ENCODE results near the gene MINDY1.

The MINDY1 gene

DNA sequence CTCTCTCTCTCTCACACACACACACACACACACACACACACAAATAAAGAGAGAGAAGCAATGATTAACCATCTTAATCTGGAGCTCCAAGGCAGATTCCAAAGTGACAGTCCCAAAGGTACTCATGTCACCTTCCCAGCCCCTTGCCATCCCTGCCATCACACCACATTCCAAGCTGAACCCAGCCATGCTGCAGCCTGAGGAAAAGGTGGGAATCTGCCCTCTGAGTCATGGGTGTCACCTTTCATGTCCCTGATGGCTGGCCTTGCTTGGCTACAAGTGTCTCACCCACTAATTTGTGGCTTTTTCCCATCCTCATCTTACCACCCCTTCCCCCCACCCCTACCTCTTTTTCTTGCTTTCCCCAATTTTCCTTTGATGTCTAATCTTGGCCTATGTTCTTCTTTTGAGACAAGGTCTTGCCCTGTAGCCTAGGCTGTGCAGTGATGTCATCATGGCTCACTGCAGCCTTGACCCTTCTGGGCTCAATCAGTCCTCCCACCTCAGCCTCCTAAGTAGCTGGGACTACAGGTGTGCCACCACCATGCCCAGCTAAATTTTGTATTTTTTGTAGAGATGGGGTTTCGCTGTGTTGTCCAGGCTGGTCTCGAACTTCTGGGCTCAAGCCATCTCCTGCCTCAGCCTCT lies 21.4 kb downstream of the MINDY1 start:
- no peak for DNase-seq

DNA sequence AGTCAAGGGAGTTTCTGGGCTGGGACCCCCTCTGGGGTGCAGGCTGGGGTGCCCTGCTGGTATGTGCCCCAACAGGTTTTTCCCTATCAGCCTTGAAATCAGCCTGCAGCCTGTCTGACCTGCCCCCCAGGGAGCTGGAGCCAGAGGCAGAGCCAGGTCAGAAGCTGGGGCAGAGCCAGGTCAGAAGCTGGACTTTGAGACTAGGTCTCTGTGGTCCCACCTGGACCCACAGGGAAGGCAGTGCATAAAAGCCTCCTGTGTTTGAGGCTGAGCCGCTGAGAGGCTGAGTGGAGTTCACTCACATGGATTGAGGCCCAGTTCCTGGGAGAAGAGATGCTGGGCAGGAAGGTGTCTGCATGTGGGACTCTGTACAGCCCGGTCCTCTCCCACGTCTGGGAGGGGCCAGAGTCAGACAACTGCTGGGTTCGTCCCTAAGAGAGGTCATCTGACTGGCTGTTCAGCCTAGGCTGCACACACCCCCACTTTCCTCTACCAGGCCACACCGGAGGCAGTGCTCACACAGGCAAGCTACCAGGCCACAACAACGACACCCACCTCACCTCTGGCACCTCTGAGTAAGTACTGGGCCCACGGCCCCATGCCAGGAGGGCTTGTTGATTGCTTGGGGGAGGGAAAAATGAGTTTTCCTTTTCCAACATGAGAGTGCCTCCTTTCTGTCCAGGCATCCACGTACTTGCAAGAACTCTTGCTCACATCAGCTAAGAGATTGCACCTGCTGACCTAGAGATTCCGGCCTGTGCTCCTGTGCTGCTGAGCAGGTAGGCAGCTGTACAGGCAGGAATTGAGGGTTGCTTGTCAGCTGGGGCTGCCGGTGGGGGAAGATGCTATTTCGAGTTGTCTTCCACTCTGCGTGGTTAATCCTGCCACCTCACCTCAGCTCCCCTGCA lies 24.6 kb downstream of the MINDY1 start, which contains the start of gene ANXA9:
Gene ANXA9, plus strand, starts transcription at position 488 of the 908 bp plus-strand sequence. CDS start 814 bp downstream, outside the sequence.
- DNase-seq = no peak

DNA sequence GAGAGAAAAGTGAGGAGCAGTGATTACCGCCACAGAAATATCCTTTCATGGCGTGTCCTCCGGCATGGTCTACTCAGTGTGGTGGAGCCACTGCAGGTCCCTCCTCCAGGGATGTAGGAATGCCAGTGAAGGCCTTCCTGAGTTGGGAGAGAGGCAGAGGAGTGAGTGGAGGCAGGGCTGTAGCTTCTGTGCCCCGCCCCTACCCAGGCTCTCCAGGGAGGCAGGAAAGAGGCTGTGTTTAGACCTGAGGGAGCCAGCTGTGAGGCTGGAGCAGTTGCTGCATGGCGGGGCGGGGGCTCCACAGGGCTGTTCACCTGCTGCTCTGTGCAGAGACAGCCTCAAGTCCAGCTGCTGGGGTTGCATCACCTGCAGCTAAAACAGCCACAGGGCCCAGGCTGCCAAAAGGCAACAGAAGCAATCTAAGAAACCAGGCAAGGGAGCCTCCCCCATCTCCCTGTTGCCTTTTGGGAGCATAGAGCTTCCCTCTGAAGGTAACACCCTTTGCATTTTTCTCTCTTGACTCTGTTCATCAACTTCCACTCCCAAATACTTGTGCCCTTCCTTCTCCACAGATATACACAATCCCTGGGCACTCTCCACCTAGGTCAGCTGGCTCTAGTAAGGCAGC lies 25.4 kb downstream of the MINDY1 start:
- DNase-seq = no peak

DNA sequence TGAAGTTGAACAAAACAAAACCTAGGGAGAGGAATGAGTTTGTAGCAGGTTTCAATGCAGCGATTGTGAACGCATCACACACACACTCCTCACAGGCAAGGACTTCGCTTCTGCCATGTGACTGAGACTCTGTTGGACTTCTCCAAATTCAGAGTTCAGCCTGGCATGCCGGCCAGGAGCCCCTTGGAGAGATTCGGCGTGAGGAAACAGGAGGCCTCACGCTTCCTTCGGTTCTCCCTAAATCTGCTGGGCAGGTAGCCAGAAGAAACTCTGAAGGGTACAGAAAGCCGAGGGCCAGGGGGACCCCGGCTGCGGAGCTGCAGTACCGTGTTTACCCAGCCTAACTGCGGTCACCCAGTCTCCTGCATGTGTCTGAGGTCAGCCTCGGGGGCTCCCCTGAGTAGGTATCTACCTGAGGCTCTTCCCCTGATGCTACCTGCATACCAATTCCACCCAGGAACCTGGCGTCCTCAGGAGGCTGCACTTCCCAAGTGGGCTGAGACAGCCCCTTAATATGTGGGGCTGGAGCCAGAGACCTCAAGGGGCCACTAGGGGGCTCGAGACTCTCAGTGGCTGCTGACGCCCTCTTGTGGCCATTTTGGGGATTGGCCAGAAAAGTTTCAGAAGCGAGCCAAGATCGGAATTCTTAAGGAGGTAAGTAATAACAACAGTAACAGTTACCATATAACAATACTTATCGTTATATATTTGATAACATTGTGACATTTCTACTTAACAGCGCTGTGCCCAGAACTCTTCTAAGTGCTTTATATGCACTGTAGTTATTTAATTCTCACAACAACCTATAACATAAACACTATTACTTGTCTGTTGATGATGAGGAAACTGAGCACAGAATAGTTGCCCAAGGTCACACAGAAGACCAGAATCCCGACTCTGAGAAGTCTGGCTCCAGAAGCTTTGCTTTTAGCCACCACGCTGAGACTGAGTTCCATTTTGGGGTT lies 27.3 kb downstream of the MINDY1 start:
- peak; percentile 60 to 84 (median 80) for DNase-seq

DNA sequence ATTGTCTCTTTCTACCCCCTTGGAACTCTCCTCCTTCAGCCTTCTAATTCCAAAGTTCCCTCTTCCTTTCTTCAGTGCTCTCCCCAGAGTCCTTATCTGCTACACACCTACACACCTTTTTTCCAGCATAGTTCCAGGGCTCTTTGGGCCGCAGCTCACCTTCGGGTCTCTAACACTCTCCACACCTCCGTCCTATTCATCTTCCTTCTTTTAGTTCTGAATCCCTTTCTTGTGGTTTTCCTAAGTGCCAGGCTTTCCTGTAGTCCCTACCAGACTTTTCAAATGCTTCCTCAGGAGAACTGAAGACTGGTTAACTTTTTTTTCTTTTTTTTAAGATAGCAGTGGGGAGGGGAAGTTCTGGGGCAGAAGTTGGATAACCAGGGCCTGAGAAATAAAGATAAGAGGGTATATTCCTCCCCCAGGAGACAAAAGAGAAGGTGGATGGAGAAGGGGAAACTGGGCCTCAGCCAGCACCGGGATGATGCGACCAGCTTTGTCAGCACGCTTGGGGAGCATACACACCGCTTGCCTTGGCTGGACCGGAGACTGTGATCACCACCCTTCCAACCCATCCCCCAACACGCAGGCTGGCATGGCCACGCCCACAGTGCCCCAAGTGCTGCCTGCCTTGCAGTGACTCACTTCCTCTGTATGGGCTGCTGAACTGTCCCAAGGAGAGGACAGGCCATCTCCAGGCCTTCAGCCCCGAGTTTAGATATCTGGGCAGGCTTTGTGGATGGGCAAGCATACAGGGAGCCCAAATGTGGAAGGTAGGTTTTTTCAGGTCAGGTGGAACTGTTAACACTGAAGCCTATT lies 29.6 kb downstream of the MINDY1 start:
- DNase-seq = peak; percentile 31 to 89 (median 58)

DNA sequence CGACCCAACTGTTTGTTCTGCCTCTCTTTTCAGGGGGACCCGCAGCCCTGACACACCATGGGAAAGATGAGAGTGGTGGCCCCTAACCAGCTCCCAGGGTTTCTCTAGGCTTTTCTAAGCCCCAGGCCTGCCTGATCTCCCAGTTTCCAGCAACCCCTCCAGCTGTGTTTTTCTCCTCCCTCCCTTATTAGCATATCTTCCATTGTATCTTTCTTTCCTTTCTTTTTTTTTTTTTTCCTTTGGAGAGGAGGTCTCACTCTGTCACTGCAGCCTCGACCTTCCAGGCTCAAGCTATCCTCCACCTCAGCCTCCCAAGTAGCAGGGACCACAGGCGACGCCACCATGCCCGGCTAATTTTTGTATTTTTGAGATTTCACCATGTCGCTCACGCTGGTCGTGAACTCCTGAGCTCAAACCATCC lies 30.3 kb downstream of the MINDY1 start:
- DNase-seq = no peak

DNA sequence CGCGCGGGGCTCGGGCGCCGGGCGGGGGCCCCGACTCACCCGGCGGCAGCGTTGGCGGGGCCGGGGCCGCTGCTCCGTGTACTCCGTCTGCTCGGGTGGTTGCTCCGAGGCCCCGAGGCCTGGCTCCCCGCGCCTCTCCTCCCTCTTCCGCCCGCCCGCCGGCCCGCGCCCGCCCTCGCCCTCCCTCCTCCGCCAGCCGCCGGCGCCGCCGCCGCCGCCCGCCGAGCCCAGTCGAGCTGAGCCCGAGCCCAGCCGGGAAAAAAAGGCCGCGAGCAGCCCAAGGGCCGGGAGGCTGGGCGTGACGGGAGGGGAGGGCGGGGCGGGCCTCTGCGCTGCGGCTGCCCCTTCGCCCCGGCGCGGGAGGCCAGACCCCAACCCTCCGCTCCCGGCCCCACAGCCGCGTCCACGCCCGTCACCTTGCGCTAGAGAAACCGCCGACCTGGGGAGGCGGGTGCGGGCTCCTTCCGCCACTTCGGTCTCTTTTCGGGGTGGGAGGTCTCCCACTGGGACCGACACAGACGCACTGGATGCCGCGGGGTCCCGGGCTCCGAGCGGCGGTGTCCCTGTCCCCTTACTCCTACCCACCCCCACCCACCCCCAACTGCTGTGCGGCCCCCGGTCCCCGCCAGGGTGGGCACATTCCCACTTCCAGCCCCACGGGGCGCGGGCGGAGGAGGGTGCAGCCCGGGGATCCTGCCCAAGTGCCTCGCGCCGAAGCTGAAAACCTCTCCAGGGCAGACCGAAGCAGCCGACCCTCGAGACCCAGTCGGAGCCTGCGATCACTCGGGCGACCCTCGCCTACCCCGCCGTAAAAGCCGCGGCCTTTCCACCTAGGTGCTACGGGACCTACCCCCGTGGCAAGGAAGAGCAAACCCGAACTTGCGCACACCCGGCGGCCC lies 31.9 kb downstream of the MINDY1 start, which contains the start of gene CERS2:
Gene CERS2, minus strand, starts transcription at position 256 of the 899 bp plus-strand sequence. CDS start 5,745 bp downstream, outside the sequence.
- peak; percentile 55 to 84 (median 75) for DNase-seq

DNA sequence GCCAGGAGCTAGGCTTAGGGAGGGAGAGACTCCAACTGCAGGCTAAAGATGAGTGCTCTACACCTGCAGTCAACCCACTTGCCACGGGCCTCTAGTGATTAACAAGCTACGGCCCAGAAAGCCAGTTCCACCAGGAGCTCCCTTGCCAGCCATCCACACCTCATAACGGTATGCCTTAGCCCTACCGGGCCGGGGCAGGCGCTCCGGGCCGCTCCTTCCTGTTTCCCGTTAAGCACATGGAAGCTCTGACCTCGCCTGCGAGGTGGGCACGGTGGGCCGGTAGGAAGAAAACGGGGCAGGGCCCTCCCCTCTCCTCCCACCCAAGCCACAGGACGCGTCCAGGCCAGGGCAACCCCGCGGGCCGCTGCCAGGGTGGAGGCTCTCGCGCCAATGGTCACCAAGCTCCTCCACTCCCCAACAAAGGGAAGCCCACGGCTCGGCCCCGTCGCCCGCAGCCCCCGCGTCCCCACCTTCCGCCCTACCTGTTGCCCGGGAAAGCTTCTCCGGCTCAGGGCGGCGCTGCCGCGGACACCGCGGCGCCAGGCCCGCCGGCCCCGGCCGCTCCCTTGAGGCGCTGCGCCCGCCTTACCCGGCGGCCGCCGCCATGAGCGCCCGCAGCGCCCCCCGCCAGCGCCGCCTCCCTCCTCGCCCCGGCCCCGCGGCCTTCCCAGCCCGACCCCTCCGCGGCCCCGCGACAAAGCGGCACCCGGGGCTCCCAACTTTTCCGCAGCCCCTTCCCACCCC lies 32.7 kb downstream of the MINDY1 start:
- peak; percentile 11 to 55 (median 15) for DNase-seq

DNA sequence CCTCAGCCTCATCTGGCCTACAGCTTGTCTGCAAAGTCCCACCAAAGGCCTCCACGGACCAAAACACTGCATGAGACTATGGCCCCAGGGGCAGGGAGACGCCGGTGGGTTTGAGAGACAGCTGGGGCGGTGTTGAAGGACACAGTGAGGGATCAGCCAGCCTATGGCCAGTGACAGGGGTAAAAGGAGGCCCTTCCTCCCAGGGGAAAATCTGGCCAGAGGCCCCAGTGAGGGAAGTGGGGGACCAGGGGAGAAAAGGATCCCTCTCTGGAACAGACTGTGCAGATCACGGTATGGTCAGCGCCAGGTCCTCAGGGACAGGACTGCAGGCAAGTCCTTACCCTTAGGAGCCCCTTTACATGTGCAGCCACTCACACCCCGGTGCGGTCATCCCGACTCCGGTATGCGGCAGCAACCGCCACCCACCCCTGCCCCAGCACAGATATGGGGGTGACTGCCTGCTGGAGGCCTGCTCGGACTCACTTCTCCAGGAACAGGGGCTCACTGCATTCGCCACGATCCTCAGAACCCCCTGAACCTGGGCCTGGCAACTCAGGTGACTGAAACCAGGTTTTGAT lies 33.4 kb downstream of the MINDY1 start:
- no peak for DNase-seq

DNA sequence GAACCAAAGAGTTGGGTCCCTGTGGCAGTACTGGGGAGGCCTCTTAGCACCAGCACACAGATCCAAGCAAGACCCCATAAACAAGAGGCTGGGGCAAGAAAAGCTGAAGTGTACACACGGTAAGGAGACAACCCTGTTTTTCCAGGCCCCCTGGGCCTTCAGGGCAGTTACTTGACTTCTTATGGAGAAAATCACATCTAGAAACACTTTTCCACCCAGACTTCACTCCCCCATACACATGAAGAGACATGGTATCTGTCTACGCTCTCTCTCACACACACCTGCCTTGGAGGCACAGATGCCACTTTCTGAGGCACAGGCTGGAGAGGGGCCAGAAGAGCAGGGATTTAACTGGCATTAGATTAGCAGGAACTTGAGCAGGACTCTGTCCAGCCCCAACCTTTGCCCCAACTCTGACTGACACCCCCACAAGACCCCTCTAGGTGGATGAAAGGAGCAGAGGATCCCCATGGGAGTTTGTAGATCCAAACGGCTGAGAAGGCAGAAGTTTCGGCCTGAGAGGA lies 34.2 kb downstream of the MINDY1 start:
- DNase-seq = no peak

DNA sequence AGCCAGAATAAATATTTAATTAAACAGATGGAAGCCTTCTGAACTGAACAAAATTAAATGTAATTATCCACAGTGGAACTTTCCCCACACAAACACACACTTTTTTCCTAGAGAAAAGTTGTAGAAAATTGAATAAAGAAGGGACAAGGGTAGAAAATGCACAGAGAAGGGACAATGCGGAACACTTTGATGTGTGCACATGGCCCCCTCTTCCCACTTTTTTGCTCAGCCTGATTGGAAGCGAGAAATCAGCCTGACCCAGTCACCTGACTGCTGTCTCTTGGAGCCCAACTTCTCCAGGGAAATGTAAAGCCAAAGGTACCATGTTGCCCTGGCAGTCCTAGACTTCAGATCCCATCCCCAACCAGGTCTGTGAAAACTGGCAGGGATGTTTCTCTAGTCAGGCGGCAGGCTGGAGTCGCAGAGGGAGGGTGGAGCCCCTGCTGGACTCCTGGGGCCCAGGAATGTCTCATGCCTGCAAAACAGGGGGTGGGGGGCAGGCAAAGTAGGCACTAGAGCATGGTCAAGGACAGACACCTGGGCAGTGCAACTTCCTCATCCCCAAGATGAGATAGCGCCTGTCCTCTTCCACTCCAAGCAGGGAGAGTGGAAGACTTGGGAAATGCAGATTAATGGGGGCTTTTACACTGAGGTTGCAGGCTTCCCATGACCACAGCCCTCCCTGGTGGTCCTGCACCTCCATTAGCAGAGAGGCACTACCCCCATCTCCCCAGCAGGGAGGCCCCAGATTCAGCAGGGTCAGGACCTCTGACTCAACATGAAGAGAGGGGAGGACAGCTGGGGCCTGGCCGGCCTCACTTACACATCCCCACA lies 34.9 kb downstream of the MINDY1 start:
- no peak for DNase-seq

DNA sequence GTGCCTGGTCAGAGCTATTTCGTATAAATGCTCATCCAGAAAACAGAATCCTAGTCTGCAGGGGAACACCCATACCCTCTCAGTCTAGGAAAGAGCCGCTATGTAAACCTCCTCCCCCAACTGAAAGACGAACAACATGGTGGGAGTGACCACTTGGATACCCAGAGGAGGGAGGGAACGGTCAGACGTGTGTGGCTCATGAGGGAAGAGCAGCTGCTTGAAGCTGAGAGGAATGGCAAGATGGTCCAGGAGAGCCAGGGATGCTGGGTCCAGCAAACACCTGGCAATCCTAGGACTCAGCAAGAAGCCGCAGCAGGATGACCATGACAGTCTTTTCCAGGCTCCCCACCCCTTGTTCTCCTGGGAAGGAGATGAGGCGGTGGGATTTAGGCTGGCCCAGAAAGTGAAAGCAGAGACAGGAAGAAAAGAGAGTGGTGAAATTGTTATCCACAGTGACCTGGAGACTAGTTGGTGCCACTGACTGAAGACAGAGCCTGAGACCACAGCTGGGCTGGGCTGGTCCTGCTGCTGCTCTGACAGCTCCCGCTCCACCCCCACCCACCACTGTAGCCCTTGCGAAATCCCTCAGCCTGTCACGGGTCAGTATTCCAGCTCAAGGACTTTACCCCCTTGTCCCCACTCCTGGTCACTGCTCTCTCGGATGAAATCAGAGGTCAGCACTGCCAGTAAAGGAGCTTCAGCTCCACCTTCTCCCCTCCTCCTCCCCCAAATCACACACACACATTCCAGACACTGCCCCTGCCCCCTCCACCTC lies 35.7 kb downstream of the MINDY1 start:
- DNase-seq = no peak

DNA sequence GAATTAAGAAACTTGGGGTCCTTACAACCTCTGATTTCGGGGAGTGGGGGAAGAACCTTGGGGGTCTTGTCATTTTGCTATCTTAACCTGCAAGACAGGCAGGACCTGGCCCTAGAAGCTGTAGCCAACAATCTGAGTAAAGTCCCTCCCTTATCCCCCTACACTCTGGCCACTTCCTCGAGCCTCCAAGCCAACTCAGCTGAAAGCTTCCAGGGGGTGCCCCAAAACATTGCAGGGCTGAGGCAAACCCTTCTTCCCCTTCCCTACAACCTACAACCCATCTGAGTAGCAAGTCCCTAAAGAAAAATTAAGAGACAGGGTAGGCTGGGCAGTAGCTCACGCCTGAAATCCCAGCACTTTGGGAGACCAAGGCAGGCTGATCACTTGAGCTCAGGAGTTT lies 37.1 kb downstream of the MINDY1 start:
- no peak for DNase-seq

DNA sequence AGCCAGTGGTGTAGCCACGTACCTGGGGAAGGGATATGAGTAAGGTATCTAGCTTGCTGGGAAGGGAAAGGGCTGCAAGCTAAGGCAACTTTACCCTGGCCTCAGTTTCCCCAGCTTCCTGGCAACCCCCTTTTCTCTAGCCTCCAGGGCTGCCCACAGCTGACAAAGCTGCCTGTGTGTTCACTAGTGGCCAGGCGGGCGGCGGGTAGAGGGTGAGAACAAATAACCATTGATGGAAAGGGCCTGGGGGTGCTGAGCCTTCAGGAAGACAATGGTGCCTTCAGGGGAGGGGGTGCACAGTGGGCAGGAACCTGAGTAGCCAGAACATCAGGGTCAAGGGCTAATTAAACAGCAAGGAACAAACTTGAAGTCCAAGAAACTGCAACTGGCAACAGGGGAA lies 38.2 kb downstream of the MINDY1 start:
- no peak for DNase-seq

DNA sequence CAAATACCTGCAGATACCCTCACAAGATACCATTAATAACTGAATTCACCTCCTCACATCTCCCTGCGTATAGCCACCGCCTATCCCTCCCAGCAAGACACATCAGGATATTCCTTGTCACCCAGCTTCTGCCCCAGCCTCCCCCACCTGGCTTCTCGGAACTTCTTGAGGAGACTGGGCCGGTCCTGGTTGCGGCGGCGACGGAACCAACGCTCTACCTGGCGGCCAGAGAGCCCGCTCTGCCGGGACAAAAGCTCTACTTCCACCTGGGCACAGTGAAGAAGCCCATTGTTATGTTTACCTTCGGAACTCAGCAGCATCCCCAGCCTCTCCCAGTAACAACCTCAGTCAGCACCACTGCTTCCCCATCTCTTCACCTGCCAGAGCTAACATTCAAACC lies 38.8 kb downstream of the MINDY1 start:
- no peak for DNase-seq

DNA sequence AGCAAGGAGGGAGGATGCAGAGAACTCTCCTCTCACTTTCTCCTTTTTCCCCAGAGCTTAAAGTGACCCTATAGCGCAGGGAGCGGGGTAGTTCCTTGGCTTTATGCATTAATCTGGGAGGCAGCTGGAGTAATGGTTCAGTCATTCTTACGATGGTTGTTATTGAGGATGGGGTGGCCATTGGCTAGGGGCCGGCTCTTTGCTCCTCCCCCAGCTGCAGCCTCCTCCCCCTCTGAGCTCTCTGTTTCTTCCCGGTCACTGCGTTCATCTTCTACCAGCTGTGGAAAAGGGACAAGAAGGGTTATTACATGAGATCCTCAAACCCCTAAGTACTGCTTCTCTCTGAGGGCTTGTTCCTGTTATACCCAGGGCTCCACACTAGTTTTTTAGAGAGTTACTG lies 40.7 kb downstream of the MINDY1 start:
- DNase-seq = no peak

DNA sequence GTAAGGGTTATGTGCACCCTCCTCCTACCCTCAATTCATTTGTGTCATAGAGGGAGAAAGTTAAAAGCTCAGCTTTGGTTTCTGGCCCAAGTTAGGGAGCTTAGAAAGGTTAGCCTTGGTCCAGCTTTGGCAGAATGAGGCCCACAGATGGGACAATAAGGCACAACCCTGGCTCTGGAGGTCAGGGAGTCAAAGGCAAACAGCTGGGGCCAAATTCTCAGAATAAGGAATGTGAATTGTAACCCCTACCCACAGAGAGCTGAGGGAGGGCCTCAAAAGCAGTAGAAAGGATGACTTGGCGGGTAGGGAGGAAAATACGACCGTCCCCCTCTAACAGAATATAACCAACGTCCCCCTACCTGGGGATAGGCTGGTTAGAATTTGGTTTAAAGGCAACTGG lies 41.1 kb downstream of the MINDY1 start:
- no peak for DNase-seq

Measured in T-helper 2 cell (primary cell).